GM12875 (cell line): Measurements from ENCODE around the gene SETBP1.

Experiments
- H3K4me3 ChIP-seq: one replicate; pipeline ENCODE4 v1.5.1; 2011; ENCODE audit warnings: low read depth, low read length, control low read depth
- TF ChIP-seq, protein P1 (sequence below): IDR thresholded peaks from 2 replicates; pipeline ENCODE4 v1.5.1; 2011; ENCODE audit warnings: low read depth, mild to moderate bottlenecking, control low read depth, inconsistent platforms, low read length, moderate library complexity, borderline replicate concordance; ENCODE audit not compliant: insufficient read depth

The SETBP1 gene

DNA sequence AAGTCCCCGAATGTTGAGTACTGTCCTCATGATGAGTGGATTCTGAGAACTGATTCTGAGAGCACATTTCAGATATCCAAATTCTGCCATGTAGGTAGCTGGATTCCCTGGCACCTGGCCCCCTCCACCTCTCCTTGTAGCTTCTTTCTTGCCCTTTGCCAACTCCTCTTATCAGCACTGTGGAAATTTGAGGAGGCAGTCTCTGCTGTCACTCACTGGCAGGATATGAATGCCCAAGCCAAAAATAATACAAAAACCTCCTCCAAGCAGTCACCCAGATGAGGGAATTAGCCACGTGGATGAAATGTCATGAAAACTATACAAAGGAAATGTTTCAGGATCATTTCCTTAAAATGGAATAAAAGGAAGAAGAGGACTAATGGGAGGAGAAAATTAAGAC, 276.8 kb downstream of the SETBP1 start:
- TF ChIP-seq, protein P1, sequence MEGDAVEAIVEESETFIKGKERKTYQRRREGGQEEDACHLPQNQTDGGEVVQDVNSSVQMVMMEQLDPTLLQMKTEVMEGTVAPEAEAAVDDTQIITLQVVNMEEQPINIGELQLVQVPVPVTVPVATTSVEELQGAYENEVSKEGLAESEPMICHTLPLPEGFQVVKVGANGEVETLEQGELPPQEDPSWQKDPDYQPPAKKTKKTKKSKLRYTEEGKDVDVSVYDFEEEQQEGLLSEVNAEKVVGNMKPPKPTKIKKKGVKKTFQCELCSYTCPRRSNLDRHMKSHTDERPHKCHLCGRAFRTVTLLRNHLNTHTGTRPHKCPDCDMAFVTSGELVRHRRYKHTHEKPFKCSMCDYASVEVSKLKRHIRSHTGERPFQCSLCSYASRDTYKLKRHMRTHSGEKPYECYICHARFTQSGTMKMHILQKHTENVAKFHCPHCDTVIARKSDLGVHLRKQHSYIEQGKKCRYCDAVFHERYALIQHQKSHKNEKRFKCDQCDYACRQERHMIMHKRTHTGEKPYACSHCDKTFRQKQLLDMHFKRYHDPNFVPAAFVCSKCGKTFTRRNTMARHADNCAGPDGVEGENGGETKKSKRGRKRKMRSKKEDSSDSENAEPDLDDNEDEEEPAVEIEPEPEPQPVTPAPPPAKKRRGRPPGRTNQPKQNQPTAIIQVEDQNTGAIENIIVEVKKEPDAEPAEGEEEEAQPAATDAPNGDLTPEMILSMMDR: no peak
- H3K4me3 ChIP-seq: no peak overlapping the region

DNA sequence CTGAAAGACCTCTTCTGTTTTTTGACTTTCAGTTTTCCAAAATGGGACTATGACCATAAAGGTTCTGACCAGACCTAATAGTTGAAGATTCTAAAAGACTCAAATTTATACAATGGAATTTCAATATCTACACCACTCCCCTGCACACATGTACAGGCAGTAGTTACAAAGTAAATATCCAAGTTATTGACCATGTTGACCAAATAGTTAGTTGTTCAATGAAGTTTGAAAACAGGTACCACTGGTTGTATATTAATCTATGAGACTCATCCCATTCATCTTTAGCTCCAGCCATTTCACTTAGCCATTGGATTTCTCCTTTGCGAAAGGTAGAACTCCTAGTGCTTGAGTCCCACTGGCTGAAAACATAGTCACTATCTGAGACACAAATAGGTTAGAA, 277.4 kb downstream of the SETBP1 start:
- TF ChIP-seq, protein P1: no peak
- no peak overlapping the region for H3K4me3 ChIP-seq

DNA sequence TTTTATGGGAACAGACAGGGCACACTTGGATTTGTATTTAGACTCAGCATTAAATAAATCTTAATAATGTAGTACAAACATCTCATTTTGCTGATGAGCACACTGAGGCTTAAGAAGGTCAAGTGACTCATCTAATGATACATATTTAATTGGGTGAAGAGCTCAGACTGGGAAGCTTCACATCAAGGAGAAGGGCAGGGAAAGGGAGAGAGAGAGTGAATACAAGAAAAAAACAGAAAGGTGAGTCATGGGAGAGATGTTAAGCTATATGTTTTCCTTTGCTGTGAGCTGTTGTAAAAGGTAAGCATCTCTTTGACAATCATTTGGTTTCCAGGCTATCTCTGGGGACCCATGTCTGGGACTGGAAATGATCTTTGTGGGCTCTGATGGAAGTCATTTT, 277.8 kb downstream of the SETBP1 start:
- H3K4me3 ChIP-seq: no peak overlapping the region
- TF ChIP-seq, protein P1: no peak

DNA sequence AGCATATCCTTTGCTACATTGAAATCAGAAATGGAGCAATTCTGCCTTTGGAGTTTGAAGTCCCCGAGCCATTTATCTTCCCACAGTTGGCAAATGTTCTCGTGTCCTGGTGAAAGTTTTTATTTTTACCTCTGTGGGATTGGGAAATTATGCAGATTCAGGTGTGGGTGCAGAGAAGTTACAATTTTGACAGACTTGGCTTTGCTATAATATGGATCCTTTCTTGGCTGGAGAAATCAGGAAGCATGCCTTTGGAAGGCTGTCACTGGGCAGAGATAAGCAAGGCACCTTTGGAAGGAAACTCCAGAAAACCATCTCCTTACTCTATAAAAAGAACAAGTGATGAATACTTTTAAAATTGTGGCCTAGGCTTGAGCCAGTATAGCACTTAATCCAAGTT, 278.3 kb downstream of the SETBP1 start:
- H3K4me3 ChIP-seq: no peak overlapping the region
- TF ChIP-seq, protein P1: no peak

DNA sequence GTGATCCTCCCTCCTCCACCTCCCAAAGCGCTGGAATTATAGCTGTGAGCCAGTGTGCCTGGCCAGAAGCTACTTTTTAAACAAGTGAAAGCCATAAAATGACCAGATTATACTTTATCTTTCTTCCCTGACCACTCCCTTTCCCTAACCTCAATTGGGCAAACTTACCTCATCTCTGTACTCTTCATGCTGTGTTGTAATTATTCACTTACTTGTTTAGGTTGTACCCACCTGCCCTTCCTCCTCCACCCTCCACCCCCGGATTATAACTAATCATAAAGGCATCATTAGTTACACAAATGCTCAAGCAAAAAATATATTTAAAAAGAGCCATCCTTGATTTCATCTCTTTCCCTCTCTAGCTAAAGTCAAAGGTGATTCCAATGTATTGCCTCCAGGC, 279.9 kb downstream of the SETBP1 start:
- H3K4me3 ChIP-seq: no peak overlapping the region
- TF ChIP-seq, protein P1: no peak

DNA sequence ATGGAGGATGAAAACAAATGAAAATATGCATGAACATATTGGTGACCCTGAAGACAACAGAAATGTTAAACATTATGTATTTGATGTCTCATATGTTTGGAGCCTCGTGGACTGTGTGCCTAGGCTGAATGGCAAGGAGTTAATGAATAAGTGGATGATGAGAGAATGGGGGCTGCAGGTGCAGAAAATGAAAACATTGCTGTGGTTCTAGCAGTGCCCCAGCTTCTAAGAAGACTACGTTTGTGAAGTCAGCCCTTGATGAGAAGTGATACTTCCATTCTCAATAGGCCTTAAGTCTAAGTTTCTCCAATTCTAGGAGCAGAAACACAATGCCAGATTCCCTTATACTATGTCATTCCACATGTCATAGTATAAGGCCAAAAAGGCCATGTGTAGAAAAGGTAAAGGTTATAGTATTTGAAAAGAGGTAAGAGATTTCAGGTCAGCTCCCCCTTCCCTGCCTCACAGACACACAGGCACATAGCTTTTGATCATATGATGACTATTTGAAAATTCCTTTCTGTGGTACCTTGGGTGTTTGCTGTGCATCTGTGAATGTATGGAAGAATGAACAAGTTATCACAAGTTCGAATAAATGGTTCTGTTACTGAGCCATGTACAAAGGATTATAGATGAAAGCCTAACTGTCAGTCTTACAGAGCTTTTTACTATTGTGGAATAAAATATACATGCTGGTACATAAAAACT, 280.8 kb downstream of the SETBP1 start:
- TF ChIP-seq, protein P1: no peak
- H3K4me3 ChIP-seq: no peak overlapping the region

DNA sequence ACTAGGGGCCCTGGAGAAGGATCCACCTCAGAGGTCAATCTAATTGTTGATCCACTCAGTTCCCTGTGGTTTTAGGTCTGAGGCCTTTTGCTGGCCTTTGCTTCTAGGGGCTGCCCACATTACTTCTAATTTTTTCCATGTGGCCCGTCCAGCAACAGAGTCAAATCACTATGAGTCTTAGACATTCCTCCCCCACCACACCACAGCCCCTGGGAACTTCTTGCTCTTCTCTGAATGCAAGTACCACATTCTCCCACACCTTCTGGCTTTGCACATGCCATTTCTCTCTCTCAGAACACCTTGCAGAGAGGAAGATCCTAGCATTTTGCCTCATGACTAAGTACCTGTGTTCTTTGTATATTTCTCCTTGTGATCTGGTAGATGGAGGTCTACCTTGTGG, 286.9 kb downstream of the SETBP1 start:
- H3K4me3 ChIP-seq: no peak overlapping the region
- TF ChIP-seq, protein P1: no peak
